Tibial artery (tissue), 4 donors: ENCODE measurements around the gene PDCD5.

Experiments used
- DNase-seq, 2 donors: peaks; one replicate each; pipeline ENCODE4 v3.0.0-alpha.2; 2019
- H3K27ac ChIP-seq, 2 donors: fragments of 200-600 bp; sonication (generic) in 1 of 2; 1 replicate in 1 of 2; 2 replicates in 1 of 2; pipeline ENCODE4 v1.5.1; 2018 to 2019; ENCODE audit warnings: mild to moderate bottlenecking in 1 of 2
- H3K27me3 ChIP-seq, 2 donors: fragments of 200-600 bp; sonication (generic) in 1 of 2; one replicate each; pipeline versions ENCODE4 v1.5.1 to v1.6.0; 2016 to 2019
- H3K36me3 ChIP-seq, 3 donors: fragments of 200-600 bp; sonication (generic) in 2 of 3; one replicate each; pipeline ENCODE4 v1.5.1; 2016 to 2019; ENCODE audit warnings: mild to moderate bottlenecking in 2 of 3
- H3K4me1 ChIP-seq, 4 donors: fragments of 200-600 bp; sonication (generic) in 2 of 4; 1 replicate in 3 of 4; 2 replicates in 1 of 4; pipeline ENCODE4 v1.5.1; 2016 to 2019
- H3K4me3 ChIP-seq, 2 donors: fragments of 200-600 bp; sonication (generic) in 1 of 2; 1 replicate in 1 of 2; 2 replicates in 1 of 2; pipeline ENCODE4 v1.5.1; 2018 to 2019; ENCODE audit warnings: mild to moderate bottlenecking in 2 of 2
- H3K9me3 ChIP-seq, 3 donors: fragments of 200-600 bp; sonication (generic) in 1 of 3; one replicate each; pipeline ENCODE4 v1.5.1; 2016 to 2019
- CTCF ChIP-seq, 2 experiments: fragments of 200-600 bp in 1 of 2; fragments of 450-650 bp in 1 of 2; IDR thresholded peaks; one replicate each; pipeline ENCODE4 v1.5.1; 2017 to 2019; ENCODE audit warnings: antibody characterized with exemption in 2 of 2, mild to moderate bottlenecking in 1 of 2, moderate library complexity in 1 of 2
- intact Hi-C: fragments of 100-400 bp; cut with DNase I; formaldehyde crosslinking; loops from one replicate; pipeline ENCODE4 v1.15.0; 2023; ENCODE audit warnings: low total_unique reads

Gene PDCD5

DNA sequence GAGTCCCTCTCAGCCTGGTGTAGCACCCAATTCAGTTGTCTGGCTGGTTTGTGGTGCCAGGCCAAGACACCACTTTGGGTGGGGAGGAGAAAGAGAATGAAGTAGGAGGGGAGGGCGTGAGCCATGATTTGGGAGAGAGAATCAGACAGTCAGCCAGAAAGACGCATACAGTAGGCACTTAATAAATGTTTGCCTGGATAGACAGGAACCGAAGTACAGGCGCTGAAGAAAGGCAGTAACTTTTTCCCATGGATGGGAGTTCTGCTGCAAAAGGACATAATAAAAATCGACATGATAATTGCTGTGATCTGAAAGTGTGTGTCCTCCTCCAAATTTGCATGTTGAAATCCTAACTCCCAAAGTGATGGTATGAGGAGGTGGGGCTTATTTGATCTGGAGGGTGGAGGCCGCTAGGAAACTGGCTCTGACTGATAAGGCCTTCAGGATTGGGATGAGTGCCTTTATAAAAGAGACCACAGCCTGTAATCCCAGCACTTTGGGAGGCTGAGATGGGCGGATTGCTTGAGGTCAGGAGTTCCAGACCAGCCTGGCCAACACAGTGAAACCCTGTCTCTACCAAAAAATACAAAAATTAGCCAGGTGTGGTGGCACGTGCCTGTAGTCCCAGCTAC, 38.4 kb upstream of the PDCD5 start:
- DNase-seq = no peak
- no peak for TF ChIP-seq CTCF (IDR thresholded peaks at IDR 0.05)
- Histone ChIP-seq H3K27ac (no peak overlapping the region), H3K27me3 (peaks cover 0 to 2% of the 10 kb centered on the region in 2 donors), H3K4me3 (no peak overlapping the region), H3K9me3 (no peaks in the 10 kb centered on the region), H3K36me3 (no peaks in the 10 kb centered on the region), H3K4me1 (no peaks in the 10 kb centered on the region)
- intact Hi-C loops = no loop called here

- Histone ChIP-seq H3K4me3 (no peak overlapping the region), H3K27me3 (peaks cover 0 to 2% of the 10 kb centered on the region in 2 donors), H3K4me1 (no peaks in the 10 kb centered on the region), H3K9me3 (no peaks in the 10 kb centered on the region), H3K36me3 (no peaks in the 10 kb centered on the region), H3K27ac (no peak overlapping the region)
- intact Hi-C loops = no loop called here
- TF ChIP-seq CTCF (IDR thresholded peaks at IDR 0.05) = no peak
- no peak for DNase-seq
Measured at GRCh38 chr19:32543115-32543900, 37.7 kb upstream of the PDCD5 start.

DNA sequence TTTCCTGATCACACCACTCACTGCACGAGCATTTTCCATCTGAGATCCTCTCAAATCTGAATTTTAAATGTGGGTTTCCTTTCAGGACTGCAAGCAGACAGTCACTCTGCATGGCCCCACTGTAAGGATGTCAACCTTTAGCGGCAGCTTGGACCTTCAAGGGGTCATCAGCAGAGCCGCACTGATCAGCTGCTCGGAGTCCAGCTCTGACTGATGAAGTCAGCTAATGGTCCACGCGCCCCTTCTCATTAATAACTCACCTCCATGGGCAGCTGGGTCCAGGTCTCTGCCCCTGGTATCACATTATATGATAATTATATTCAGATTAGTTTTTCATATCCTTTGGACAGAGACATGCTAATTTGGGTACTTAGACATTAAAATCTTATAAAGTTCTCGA, 36.1 kb upstream of the PDCD5 start:
- Histone ChIP-seq H3K27me3 (no peaks in the 10 kb centered on the region), H3K36me3 (no peaks in the 10 kb centered on the region), H3K27ac (no peak overlapping the region), H3K4me3 (no peak overlapping the region), H3K4me1 (no peaks in the 10 kb centered on the region), H3K9me3 (no peaks in the 10 kb centered on the region)
- DNase-seq = no peak
- no peak for TF ChIP-seq CTCF (IDR thresholded peaks at IDR 0.05)
- intact Hi-C loops = no loop called here

- H3K4me1 ChIP-seq = no peaks in the 10 kb centered on the region
- DNase-seq = no peak
- no peaks in the 10 kb centered on the region for H3K36me3 ChIP-seq
- H3K27me3 ChIP-seq = no peaks in the 10 kb centered on the region
- intact Hi-C loops = no loop called here
- TF ChIP-seq CTCF (IDR thresholded peaks at IDR 0.05) = no peak
- H3K9me3 ChIP-seq = no peaks in the 10 kb centered on the region
- no peak overlapping the region for H3K27ac ChIP-seq
- H3K4me3 ChIP-seq = no peak overlapping the region
Measured at GRCh38 chr19:32550666-32551065, 30.3 kb upstream of the PDCD5 start.

DNA sequence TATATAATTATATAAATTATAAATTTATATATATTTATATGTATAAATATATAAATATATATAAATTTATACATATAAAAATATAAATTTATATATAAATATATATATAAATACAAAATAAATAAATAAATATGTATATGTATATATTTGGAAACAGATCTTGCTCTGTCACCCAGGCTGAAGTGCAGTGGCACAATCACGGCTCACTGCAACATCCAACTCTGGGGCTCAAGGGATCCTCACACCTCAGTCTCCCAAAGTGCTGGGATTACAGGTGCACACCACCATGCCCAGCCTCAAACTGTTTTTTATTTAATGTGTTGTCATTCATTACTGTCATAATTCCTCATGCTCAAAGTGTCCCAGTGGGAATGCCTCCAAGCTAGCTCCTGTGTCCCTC, 25.2 kb upstream of the PDCD5 start:
- TF ChIP-seq CTCF (IDR thresholded peaks at IDR 0.05) = no peak
- Histone ChIP-seq H3K36me3 (no peaks in the 10 kb centered on the region), H3K4me3 (no peak overlapping the region), H3K9me3 (no peaks in the 10 kb centered on the region), H3K27me3 (peaks cover 0 to 2% of the 10 kb centered on the region in 2 donors), H3K27ac (no peak overlapping the region), H3K4me1 (no peaks in the 10 kb centered on the region)
- DNase-seq = no peak
- intact Hi-C loops = no loop called here
